SH-SY5Y (cell line): ENCODE results near the gene TOM1.

ENCODE experiments used
- GATA2 ChIP-seq: IDR thresholded peaks from 2 replicates; pipeline ENCODE4 v1.6.1; 2011; ENCODE audit warnings: mild to moderate bottlenecking, low read depth, low read length
- GATA3 ChIP-seq: IDR thresholded peaks from 2 replicates; pipeline ENCODE4 v1.6.1; 2011; ENCODE audit warnings: low read depth, mild to moderate bottlenecking, low read length, moderate library complexity

GRCh38 chr22:35327690-35328471 lies 28.2 kb downstream of the TOM1 start:
- TF ChIP-seq GATA2, result no peak
- TF ChIP-seq GATA3, result no peak
